Fibroblast of skin of abdomen (primary cell): ENCODE measurements around the gene PHACTR3.
A peak's percentile ranks its signal among the peaks of the same experiment; 100 is the strongest.
"Not testable (repeated sequence)": the region's sequence is repeated elsewhere in the genome, so short reads cannot be mapped to it uniquely, and the experiment has no call there.

ENCODE experiments used
- DNase-seq: peaks from one replicate; pipeline ENCODE4 v3.0.0-alpha.2; 2013

The PHACTR3 gene

GRCh38 chr20:59832406-59833363, 228.3 kb downstream of the PHACTR3 start:
- no peak for DNase-seq

- DNase-seq = peak; percentile 7
Measured at GRCh38 chr20:59835057-59835447, 230.7 kb downstream of the PHACTR3 start.

- DNase-seq = peak; percentile 38
Measured at GRCh38 chr20:59835448-59836395, 231.4 kb downstream of the PHACTR3 start.

GRCh38 chr20:59836767-59837166, 232.4 kb downstream of the PHACTR3 start:
- no peak for DNase-seq

- no peak for DNase-seq
Measured at GRCh38 chr20:59837623-59838394, 233.5 kb downstream of the PHACTR3 start.

- no peak for DNase-seq
Measured at GRCh38 chr20:59839400-59839799, 235.1 kb downstream of the PHACTR3 start.

GRCh38 chr20:59845472-59845871, 241.1 kb downstream of the PHACTR3 start:
- no peak for DNase-seq

- no peak for DNase-seq
Measured at GRCh38 chr20:59848182-59848581, 243.8 kb downstream of the PHACTR3 start.

- DNase-seq = peak; percentile 34
Measured at GRCh38 chr20:59850018-59850641, 245.8 kb downstream of the PHACTR3 start.

GRCh38 chr20:59856526-59856925, 252.2 kb downstream of the PHACTR3 start:
- not testable (repeated sequence) for DNase-seq

- DNase-seq = not testable (repeated sequence)
Measured at GRCh38 chr20:59856941-59857340, 252.6 kb downstream of the PHACTR3 start.

- no peak for DNase-seq
Measured at GRCh38 chr20:59857966-59858365, 253.6 kb downstream of the PHACTR3 start.

- DNase-seq = no peak
Measured at GRCh38 chr20:59858425-59858824, 254.1 kb downstream of the PHACTR3 start.

- DNase-seq = no peak
Measured at GRCh38 chr20:59861401-59861800, 257.1 kb downstream of the PHACTR3 start.

- no peak for DNase-seq
Measured at GRCh38 chr20:59863058-59863457, 258.7 kb downstream of the PHACTR3 start.

- DNase-seq = no peak
Measured at GRCh38 chr20:59864726-59865125, 260.4 kb downstream of the PHACTR3 start.

- DNase-seq = no peak
Measured at GRCh38 chr20:59866338-59866737, 262.0 kb downstream of the PHACTR3 start.

- DNase-seq = no peak
Measured at GRCh38 chr20:59871096-59871495, 266.8 kb downstream of the PHACTR3 start.

GRCh38 chr20:59873409-59873808, 269.1 kb downstream of the PHACTR3 start:
- no peak for DNase-seq

GRCh38 chr20:59880198-59880597, 275.9 kb downstream of the PHACTR3 start:
- DNase-seq = no peak

- DNase-seq = no peak
Measured at GRCh38 chr20:59884494-59884893, 280.2 kb downstream of the PHACTR3 start.

GRCh38 chr20:59888050-59888449, 283.7 kb downstream of the PHACTR3 start:
- no peak for DNase-seq
